ENCODE data around the gene PRSS21.

The PRSS21 gene

GRCh38 chr16:2779978-2780898 lies 36.8 kb upstream of the PRSS21 start:
- DNase-seq = no peak

GRCh38 chr16:2782583-2783351 lies 34.3 kb upstream of the PRSS21 start:
- DNase-seq = no peak

- DNase-seq = no peak
Observed at GRCh38 chr16:2783581-2784357, 33.3 kb upstream of the PRSS21 start.

- DNase-seq = no peak
Observed at GRCh38 chr16:2784358-2785100, 32.5 kb upstream of the PRSS21 start.

GRCh38 chr16:2785101-2785991 lies 31.7 kb upstream of the PRSS21 start:
- DNase-seq = peak; percentile 17

- DNase-seq = no peak
Observed at GRCh38 chr16:2786061-2786825, 30.8 kb upstream of the PRSS21 start.

- no peak for DNase-seq
Observed at GRCh38 chr16:2786826-2787151, 30.2 kb upstream of the PRSS21 start.

- DNase-seq = no peak
Observed at GRCh38 chr16:2787406-2787805, 29.6 kb upstream of the PRSS21 start, which contains the start of gene PRSS33. TSS of gene PRSS33 (minus strand) at chr16:2787560. CDS start at chr16:2786547, 1,013 bp downstream.

- no peak for DNase-seq
Observed at GRCh38 chr16:2787961-2788360, 29.1 kb upstream of the PRSS21 start.

- DNase-seq = no peak
Observed at GRCh38 chr16:2790631-2791030, 26.4 kb upstream of the PRSS21 start.

- DNase-seq = no peak
Observed at GRCh38 chr16:2791174-2791573, 25.9 kb upstream of the PRSS21 start.

GRCh38 chr16:2792940-2793339 lies 24.1 kb upstream of the PRSS21 start:
- DNase-seq = no peak

GRCh38 chr16:2795395-2796143 lies 21.5 kb upstream of the PRSS21 start:
- no peak for DNase-seq

GRCh38 chr16:2798723-2799204 lies 18.3 kb upstream of the PRSS21 start:
- DNase-seq = no peak

- DNase-seq = no peak
Observed at GRCh38 chr16:2799205-2799858, 17.7 kb upstream of the PRSS21 start.

- no peak for DNase-seq
Observed at GRCh38 chr16:2799859-2800226, 17.2 kb upstream of the PRSS21 start.

GRCh38 chr16:2803545-2804195 lies 13.4 kb upstream of the PRSS21 start:
- no peak for DNase-seq

- no peak for DNase-seq
Observed at GRCh38 chr16:2804728-2805127, 12.3 kb upstream of the PRSS21 start.

- DNase-seq = no peak
Observed at GRCh38 chr16:2806286-2806685, 10.8 kb upstream of the PRSS21 start.
